C1 segment of cervical spinal cord (tissue), 14 donors: ENCODE data around the gene PWWP2B.
A peak's percentile ranks its signal among the peaks of the same experiment; 100 is the strongest.

Experiments used
- DNase-seq, 14 donors: peaks; one replicate each; lab custom pipeline; 2025; lab: John Stamatoyannopoulos, UW

The PWWP2B gene

DNA sequence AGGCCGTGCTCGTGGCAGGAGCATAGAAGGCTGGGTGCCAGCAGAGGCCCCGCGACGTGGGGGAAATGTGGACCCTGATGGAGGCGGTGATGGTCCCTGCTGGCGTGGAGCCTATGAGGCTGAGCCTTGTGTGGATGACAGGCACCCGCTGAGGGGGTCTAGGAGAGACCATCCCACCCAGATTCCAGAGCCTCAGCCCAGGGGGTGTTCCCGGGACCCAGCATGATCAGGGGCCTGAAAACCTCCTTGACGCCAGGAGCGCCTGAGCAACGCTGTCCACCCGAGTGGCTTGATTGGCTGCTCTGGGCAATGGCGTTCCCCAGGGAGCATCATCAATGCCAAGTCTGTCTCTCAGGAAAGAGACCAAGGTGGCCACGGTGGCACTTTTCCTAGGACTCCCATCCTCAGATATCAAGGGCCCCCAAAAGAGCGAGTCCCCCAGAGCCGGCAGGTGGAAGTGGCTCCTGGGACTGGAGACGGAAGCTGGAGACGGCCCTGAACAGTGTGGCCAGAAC is 61.1 kb downstream of the PWWP2B start:
- no peak for DNase-seq

DNA sequence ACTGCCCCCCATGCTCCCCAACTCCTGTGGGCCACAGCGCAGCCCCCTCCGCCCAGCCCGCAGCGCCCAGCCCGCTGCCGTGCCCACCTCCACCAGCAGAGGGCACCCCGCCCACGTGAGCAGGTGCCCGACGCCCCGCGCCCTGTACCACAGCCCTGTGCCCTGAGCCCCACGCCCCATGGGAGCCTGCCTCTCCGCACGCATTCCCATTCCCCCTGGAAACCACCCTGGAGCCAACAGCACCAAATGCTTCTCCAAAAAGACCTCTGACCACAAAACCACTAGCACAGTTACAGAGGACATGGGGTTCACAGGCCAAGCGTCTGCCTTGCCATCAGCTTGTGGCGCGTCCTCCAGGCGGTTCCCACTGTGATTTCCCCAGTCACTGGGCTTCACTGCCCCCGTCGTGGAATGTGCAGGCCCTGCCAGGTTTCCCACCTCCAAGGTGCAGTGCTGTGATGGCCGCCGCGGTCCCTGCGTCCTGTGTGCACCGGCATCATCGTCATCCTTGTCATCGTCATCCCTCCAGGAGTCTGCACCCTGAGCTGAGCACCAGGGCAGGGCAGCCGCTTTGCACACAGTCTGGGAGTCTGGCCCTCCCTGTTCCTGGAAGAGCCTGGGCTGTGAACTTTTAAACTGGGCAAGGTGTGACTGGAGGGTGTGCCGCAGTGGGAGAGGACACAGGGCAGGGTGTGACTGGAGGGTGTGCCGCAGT is 61.7 kb downstream of the PWWP2B start:
- DNase-seq = peak in 9 of 14 donors; percentile 21 to 69 (median 49)

DNA sequence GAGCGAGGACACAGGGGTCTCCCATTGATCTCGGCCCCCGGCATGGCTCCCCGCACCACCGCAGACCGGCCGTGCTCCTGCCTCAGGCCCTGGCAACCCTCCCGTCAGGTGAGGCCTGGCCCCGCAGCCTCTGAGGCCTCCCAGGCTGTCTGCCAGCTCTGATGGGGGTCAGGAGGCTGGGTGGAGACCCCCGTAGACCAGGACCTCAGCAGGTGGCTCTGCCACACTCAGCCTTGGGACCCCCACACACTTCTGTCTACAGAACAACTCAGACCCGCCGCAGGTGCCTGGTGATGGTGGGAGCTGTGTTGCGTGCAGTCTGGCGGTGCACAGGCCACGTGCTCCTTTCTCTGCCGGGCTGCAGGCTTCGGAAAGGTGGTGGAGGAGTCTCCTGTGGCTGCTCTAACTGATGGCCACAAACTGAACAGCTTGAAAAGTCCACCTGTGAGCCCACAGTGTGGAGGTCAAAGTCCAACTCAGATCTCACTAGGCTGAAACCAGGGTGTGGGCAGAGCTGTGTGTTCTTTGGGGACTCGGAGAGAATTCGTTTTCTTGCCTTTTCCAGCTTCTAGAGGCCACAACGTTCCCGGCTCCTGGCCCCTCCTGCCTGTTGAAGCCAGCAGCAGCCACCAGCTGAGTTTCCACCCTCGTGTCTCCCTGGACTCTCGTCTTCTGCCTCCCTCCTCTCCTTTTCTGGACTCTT is 62.5 kb downstream of the PWWP2B start:
- no peak for DNase-seq

DNA sequence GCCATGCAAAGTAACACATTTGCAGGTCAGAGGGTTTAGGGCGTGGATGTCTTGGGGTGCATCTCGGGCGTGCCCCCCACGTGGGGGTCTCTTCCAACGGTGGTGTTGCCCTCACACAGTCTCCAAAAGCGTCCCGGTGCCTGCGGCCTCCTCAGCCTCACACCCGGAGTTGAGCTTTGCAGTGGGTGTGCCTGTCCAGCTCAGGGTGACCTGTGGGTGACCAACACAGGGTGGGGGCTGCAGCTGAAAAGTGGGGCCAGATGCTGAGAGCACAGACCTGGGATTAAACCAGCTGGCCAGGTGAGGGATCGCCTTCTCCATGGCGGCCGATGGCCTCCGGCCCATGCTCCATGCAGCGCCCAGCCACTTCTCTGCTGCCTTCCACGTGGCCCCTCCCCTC is 63.1 kb downstream of the PWWP2B start:
- DNase-seq = no peak

DNA sequence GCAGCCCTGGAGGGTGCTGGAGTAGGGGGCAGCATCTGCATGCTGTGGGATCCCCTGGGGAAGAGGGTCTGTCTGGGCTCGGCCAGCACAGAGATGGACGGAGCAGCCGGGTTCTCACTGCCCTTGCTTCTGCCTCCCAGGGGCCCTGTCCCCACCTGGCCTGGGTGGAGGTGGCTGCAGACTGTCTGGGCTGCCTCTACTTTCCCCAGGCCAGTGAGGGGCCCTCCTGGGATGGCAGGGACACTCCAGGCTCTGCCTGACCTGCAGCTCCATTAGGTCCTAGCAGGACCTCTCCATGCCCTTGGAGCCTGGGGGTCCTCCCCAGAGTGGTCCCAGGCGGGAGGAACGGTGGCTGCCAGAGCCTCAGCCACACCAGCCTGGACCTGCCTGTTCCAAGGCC is 63.7 kb downstream of the PWWP2B start:
- no peak for DNase-seq

DNA sequence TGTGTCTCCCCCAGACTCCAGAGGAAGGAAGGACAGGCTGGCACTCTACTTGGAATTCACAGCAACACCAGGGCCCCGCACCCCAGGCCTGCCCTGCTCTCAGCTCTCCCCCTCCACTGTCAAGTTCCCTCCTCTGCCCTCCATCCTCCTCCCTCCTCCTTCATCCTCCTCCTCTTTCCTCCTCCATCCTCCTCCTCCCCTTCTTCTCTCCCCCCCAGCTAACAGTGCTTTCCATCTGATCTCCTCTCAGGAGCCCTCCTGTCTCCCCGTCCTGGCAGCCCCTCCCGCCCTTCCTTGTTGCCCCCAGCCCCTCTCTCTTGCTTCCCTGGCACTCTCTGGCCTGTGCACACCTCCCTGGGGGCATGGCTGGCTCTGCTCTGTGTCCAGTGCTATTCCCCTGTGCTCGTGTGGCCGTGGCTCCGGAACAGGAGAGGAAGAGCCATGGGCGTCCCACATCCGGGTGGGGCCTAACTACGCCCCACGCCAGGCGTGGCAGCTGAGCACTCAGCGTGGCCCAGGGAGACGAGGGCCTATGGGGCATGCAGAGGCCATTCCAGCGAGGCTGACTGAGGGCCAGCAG is 64.2 kb downstream of the PWWP2B start:
- no peak for DNase-seq

DNA sequence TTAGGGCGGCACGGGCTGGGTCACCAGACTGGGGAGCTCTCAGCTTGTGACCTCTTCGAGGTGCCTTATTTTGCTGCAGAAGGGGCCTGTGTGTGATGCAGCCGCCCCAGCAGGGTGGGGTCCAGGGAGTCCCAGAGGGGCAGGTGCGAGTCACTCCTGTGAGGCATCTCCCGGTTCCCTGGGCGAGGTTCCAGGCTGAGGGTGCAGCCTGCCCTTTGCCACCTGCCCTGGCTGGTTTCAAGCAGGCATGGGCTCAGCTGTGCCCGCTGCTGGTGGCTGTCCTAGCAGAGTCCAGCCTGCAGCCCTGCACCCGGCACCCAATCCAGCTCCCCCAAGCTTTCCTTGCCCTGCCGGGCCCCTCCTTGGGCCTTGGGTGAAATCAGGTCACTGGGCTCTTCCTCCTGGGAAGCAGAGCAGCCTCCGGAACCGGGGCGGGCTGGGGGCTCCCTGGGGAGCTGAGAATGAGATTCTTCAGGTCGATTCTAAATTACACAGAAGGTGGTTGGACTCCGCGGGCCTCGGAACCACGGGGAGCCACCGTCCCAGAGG is 64.8 kb downstream of the PWWP2B start:
- DNase-seq = no peak

DNA sequence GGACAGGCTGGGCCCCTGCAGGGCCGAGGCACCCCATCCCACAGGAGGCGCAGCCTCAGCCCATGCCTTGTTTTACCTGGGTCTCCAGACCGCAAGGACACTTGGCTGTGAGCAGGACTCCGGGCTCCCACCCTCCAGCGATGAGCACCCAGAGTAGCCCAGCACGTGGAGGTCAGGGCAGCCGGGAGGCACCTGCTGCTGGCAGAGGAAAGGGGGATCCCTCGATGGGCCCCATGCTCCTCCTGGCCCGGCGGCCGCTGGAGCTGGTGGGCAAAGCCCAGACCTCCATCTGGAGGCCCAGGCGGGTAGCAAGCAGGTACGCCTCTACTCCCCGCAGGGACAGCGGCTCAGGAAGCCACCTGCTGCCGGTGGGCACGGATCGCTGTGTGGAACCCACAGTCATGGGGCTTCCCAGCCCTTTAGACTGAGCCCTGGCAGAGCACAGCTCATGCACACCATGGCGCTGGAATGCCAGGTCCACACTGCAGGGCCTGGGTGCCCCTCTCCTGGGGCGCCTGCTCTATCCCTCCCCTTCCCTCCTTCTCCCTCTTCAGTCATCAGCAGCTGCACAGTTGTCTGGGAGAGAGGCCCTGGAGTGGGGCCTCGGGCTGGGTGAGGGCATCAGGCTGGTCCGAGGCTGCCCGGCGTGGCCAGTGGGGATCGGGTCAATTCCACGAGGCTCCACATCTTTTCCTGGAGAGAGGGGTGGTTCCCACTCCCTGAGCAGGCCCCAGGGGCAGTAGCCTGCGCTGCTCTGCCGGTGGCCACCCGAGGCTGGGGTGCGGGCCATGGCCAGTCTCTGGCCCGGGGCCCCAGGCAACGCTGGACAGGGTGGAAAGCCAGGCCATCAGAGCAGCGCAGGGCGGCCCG is 65.7 kb downstream of the PWWP2B start:
- DNase-seq = no peak

DNA sequence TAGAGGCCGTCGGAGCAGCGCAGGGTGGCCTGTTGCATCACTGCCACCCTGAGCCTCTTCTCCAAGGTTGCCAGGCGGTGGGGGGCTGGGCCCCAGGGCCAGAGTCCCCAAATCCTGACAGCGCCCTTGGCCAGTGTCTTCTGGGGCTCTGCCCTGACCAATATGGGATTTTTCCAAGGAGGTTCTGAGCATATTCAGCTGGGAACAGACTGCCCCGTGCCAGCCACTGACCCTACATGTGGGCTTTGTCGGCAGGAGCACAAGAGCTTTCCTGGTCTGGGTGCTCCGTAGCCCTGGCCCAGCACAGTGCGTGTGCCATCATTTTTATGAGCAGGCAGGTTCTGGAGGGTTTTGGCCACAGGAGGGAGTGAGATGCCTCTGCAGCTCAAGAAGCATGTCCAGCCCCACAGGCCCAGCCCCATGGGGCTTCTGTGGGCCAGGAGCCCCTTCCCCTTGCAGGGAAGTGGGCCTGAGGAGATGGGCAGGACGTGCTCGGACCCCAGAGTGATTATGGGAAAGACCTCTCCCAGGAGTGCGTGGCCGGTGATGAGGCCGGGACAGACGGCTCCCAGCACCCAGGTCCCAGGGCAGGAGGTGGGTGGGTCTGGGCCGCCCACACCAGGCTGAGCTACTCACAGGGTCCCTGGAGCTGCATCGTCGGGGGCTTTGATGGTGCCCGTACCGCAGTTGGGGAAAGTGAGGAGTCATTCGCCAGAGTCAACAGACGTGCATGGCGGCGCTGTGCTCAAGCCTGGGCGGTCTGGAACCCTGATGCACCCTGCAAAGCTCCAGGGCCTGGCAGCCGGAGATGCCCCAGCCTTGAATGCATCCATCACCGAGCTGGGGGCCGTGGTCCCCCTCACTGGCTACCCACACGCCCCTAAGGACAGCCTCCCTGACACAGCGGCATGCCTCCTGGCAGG is 66.6 kb downstream of the PWWP2B start:
- DNase-seq = peak in 1 of 14 donors; percentile 55

DNA sequence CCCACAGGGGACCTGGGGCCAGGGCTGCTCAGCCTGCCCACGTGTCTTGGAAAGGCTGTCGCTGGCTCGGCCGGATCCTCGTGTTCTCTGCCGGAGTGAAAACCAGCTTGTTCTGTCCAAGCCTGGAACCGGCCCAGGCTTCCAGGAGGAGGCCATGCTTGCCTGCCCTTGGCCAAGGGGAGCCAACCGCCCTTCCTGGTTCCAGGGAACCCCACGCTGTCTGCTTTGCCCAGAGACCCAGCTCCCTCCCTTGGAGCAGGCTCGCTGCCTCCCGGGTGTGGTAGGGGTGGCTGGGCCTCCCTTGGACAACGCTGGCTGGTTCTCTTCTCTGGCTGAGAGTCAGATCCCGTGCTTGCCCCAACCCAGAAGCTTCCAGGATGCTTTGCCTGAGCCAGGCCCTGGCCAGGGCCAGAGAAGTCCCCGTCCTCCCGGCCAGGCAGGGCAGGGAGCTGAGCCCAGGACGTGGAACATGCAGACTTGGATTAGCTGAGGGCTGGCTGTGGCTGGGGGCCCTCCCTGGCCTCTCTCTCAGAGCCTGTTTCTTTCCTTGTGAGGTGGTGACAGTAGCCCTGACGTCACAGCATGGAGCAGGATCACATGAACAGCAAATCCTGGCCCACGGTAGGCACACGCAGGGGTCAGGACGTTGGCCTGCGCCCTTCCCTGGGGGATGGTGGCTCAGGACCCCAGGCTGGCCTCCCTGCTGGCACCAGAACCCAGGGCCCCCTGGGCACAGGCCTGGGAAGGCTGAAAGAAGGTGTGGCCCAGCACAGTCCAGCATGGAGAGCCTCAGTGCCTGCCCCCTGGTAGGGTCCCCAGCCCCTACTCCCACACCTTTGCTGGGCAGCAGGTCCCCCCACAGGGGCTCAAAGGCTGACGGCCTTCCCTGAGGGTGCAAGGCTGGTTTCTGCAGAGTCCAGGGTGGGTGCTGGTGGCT is 67.5 kb downstream of the PWWP2B start:
- peak; percentile 25 to 99 (median 82) for DNase-seq

DNA sequence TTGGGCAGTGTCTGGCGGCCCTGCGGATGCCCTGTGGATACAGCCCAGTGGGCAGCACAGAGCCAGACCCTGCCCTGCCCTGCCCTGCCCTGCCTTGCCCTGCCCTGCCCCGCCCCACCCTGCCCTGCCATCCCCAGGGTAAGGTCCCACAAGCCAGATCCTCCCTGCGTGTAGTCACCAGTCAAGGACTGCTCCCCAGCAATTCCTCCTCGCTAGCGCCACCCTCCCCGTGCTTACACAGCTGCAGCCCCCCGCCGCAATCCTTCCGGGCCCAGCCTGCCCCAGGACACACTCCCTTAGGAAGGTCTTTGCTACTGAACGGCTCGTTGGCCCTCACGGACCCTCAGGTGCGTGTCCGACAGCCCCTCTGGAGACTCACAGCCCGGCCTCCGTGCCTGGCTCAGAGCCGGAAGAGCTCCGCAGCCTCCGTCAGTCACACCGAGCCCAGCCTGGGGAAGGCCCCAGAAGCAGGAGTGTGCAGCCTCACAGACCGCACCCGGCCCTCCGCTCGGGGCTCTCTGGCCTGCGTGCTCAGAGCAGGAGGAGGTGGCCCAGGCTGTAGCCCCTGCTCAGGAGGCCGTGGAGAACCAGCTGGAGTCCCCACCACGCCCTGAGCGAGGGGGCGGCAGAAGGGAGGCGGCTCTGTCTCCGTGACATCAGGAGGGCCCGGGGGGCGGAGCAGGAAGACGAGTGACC is 68.3 kb downstream of the PWWP2B start:
- no peak for DNase-seq

DNA sequence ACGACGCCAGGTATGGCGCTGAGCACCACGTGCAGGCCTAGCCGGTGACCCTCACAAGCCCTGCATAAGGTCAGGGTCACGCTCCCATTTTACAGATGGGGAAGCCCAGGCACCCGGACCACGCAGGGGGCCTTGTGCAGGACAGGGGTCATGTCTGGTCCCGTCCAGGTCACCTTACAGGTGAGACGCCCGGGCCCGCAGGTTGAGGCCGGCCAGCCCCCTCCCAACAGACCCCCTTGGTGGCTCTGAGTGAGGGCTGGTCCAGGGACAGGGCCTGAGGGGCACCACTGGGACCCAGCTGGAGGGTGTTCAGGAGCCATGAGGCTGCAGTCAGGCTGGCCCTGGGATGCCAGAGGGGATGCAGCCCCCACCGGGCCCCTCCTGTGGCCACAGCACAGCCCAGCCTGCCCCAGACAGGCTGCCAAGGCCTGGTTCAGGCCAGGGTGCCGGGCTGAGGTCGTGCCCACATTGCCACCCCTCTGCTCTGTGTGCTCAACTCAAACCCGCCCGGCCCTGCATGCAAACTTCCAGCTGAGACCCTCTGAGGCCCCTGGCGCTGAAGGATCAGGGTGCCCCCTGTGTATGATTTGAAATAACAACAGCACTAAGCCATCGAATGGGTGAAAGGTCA is 69.0 kb downstream of the PWWP2B start:
- no peak for DNase-seq

DNA sequence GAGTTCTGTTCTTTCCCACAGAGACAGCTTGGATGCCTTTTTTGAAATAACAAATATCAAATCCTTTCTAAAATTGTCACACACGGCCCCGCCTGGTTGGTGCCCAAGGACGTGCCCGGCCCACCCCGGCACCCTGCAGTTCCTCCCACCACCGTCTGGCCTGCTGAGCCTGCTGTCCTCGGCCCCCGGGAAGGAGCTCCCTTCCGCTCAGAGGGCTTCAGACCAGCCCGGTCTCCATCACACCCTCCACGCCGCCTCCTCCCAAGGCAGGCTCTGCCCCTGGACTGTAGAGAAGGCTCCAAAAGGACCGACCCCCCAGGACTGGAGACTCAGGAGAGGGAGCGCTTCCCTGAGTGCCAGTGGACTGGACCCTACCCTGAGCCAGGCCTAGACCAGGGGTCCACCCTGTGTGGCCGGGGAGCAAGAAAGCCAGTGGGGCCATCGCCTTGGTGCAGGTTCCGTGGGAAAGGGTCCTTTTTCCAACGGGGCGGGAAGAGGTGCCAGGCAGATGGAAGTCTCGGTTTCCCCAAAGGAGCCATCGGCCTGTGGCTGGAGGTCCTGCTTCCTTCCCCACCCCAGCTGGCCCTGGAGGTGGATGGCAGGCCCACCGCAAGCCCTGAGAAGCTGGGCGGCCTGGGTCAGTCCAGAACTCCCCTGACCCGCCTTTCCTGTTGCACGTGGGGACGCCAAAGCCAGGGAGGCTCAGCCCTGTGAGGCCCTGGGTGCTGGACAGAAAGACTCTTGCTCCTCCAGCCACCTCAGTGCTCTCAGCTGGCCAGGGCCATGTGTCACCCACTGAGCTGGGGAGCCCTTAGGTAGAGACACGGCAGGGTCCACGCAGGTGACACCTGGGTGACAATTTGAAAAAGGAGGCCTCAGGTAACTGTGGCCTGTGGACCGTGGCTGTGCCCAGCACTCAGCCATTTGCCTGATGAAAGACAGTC is 69.8 kb downstream of the PWWP2B start:
- DNase-seq = no peak
